ENCODE data around the gene LRRC36. TPM values are rescaled to one million over a fixed set of nuclear protein-coding genes. Genes with fewer than 3 reads are reported as not detected.

Gene LRRC36
- total and polyA plus RNA-seq, 2 donors (not counting 3 experiments of a cell fraction or from before 2014, with no cell fraction given): 0.30 to 2.0 TPM

GRCh38 chr16:67286441-67287235 is 40.0 kb upstream of the LRRC36 start:
- BruUV-seq (replicated peaks): TSS peak; percentile 8
- no peak overlapping the region for H3K4me3 ChIP-seq (replicated peaks in 1 of 3; ENCODE audit: insufficient read depth in 1 of 3, low read depth in 1 of 3, low read length in 3 of 3)
- FAIRE-seq (no peak), DNase-seq (ENCODE audit: low read depth, low spot score) (no peak)
- no peaks in the 10 kb centered on the region for H3K9me1 ChIP-seq (replicated peaks; ENCODE audit: control insufficient read depth, extremely low read depth, insufficient read depth, low read length)
- H3K4me2 ChIP-seq (ENCODE audit: insufficient read depth, low read length): no peak overlapping the region
- TF ChIP-seq, protein P1, sequence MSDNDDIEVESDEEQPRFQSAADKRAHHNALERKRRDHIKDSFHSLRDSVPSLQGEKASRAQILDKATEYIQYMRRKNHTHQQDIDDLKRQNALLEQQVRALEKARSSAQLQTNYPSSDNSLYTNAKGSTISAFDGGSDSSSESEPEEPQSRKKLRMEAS (IDR thresholded peaks at IDR 0.05; ENCODE audit: insufficient read depth, insufficient read length): no peak
- TF ChIP-seq FOS (IDR thresholded peaks at IDR 0.05; ENCODE audit: borderline replicate concordance, insufficient read depth, low read length): no peak
- no peak for TF ChIP-seq GATA2 (IDR thresholded peaks at IDR 0.05; ENCODE audit: insufficient read depth, insufficient read length, low read depth, low read length)
- no peak for TF ChIP-seq MYC (IDR thresholded peaks at IDR 0.05; ENCODE audit: low read depth, low read length)
- no peaks in the 10 kb centered on the region for H3K4me1 ChIP-seq (ENCODE audit: control insufficient read depth, extremely low read depth, insufficient read depth, low read length)
- no peak overlapping the region for H3K27ac ChIP-seq (ENCODE audit: insufficient read depth, low read depth, low read length)
- POLR2A ChIA-PET: no interaction called here
- CTCF ChIA-PET: interaction anchor here (0.8 to 4.5 kb wide), 6 partner anchors 8 to 142 kb away, joined by 3 to 55 read pairs (median 6); partner anchors contain the start of genes KCTD19 and LRRC36
- H4K20me1 ChIP-seq (replicated peaks; ENCODE audit: control insufficient read depth, extremely low read depth, insufficient read depth, low read length): no peaks in the 10 kb centered on the region
- intact Hi-C loops (cut with micrococcal nuclease) (no loop called here), dilution Hi-C loops (cut with MboI; ENCODE audit: extremely low pct_ligation_motif_present, low sequenced_read_pairs) (no loop called here)
- H3K9ac ChIP-seq (replicated peaks; ENCODE audit: extremely low read depth, insufficient read depth, low read length): no peak overlapping the region
- no peaks in the 10 kb centered on the region for H3K9me3 ChIP-seq (replicated peaks; ENCODE audit: control insufficient read depth, insufficient read depth, low read length)
- no peaks in the 10 kb centered on the region for H3K79me2 ChIP-seq (ENCODE audit: control insufficient read depth, insufficient read depth, low read length)
- no peaks in the 10 kb centered on the region for H3K27me3 ChIP-seq (ENCODE audit: control insufficient read depth in 2 of 2, insufficient read depth in 2 of 2, low read length in 2 of 2)
- H3K36me3 ChIP-seq (ENCODE audit: control insufficient read depth in 2 of 2, extremely low read depth in 1 of 2, insufficient read depth in 2 of 2, low read length in 2 of 2): no peaks in the 10 kb centered on the region
- H2AFZ ChIP-seq (ENCODE audit: low read depth, low read length): no peak overlapping the region

- no peak overlapping the region for H3K27ac ChIP-seq (ENCODE audit: insufficient read depth, low read depth, low read length)
- CTCF ChIA-PET: interaction anchor here (0.9 to 4.5 kb wide), 5 partner anchors 9 to 112 kb away, joined by 3 to 55 read pairs (median 5); partner anchors contain the start of genes KCTD19 and LRRC36
- no peak overlapping the region for H3K9ac ChIP-seq (replicated peaks; ENCODE audit: extremely low read depth, insufficient read depth, low read length)
- TF ChIP-seq EZH2 (IDR thresholded peaks at IDR 0.05; ENCODE audit: borderline replicate concordance, low read depth, low read length, severe bottlenecking): no peak
- FAIRE-seq (no peak), DNase-seq (ENCODE audit: low read depth, low spot score) (no peak)
- no peak overlapping the region for H2AFZ ChIP-seq (ENCODE audit: low read depth, low read length)
- H3K36me3 ChIP-seq (ENCODE audit: control insufficient read depth in 2 of 2, extremely low read depth in 1 of 2, insufficient read depth in 2 of 2, low read length in 2 of 2): no peaks in the 10 kb centered on the region
- H4K20me1 ChIP-seq (replicated peaks; ENCODE audit: control insufficient read depth, extremely low read depth, insufficient read depth, low read length): no peaks in the 10 kb centered on the region
- no peak overlapping the region for H3K4me3 ChIP-seq (replicated peaks in 1 of 3; ENCODE audit: insufficient read depth in 1 of 3, low read depth in 1 of 3, low read length in 3 of 3)
- no peaks in the 10 kb centered on the region for H3K4me1 ChIP-seq (ENCODE audit: control insufficient read depth, extremely low read depth, insufficient read depth, low read length)
- POLR2A ChIA-PET: no interaction called here
- no peaks in the 10 kb centered on the region for H3K27me3 ChIP-seq (ENCODE audit: control insufficient read depth in 2 of 2, insufficient read depth in 2 of 2, low read length in 2 of 2)
- H3K79me2 ChIP-seq (ENCODE audit: control insufficient read depth, insufficient read depth, low read length): no peaks in the 10 kb centered on the region
- H3K9me3 ChIP-seq (replicated peaks; ENCODE audit: control insufficient read depth, insufficient read depth, low read length): no peaks in the 10 kb centered on the region
- no TSS peak for BruUV-seq (replicated peaks)
- dilution Hi-C loops (cut with MboI; ENCODE audit: extremely low pct_ligation_motif_present, low sequenced_read_pairs) (no loop called here), intact Hi-C loops (cut with micrococcal nuclease) (no loop called here)
- H3K4me2 ChIP-seq (ENCODE audit: insufficient read depth, low read length): no peak overlapping the region
- H3K9me1 ChIP-seq (replicated peaks; ENCODE audit: control insufficient read depth, extremely low read depth, insufficient read depth, low read length): no peaks in the 10 kb centered on the region
These were observed 38.7 kb upstream of the LRRC36 start for GRCh38 chr16:67287960-67288359.
